Neural cell (in vitro differentiated cells): ENCODE results near the gene ZAP70.

ENCODE experiments used
- EP300 ChIP-seq: fragments of 450-650 bp; conservative IDR thresholded peaks from 2 replicates; pipeline ENCODE4 v1.6.1; 2014; ENCODE audit warnings: antibody characterized with exemption, mild to moderate bottlenecking, moderate library complexity; ENCODE audit not compliant: poor library complexity, severe bottlenecking
- EZH2 ChIP-seq: fragments of 200-600, 300-800 bp; shearing (Covaris generic), sonication (generic); IDR thresholded peaks from 2 replicates; pipeline ENCODE4 v1.6.1; 2014; ENCODE audit warnings: antibody characterized with exemption, low read length, borderline replicate concordance, mild to moderate bottlenecking; ENCODE audit not compliant: insufficient read depth, poor library complexity, severe bottlenecking
- MXI1 ChIP-seq: fragments of 450-650 bp; conservative IDR thresholded peaks from 2 replicates; pipeline ENCODE4 v1.6.1; 2014; ENCODE audit warnings: antibody characterized with exemption, mild to moderate bottlenecking; ENCODE audit not compliant: poor library complexity, severe bottlenecking
- POLR2AphosphoS5 ChIP-seq: IDR thresholded peaks from 2 replicates; pipeline ENCODE4 v1.6.1; 2012
- TAF1 ChIP-seq: IDR thresholded peaks from 2 replicates; pipeline ENCODE4 v1.6.1; 2012; ENCODE audit warnings: low read depth
- TF ChIP-seq, protein P1 (sequence below): fragments of 450-650 bp; IDR thresholded peaks from 2 replicates; pipeline ENCODE4 v1.5.1; 2014; ENCODE audit warnings: antibody characterized with exemption, mild to moderate bottlenecking, moderate library complexity; ENCODE audit not compliant: poor library complexity, severe bottlenecking

DNA sequence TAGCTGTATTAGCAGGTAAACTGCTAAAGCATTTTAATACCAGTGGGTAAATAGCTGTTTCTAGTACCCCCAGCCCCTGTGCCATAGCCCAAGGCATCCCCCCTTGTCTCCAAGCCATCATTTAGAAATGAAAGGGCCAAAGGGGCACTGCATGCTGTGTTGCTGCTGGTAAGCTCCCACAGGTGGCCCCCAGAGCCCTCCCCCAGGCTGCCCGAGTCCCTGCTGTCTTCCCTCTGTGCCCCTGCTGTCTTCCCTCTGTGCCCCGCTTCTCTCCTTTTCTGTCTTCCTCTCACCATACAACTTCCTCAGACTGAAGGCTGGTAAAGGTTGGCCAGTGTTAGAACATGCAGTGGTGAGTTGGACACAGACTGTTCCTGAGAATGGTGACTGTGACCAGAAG lies 42.1 kb downstream of the ZAP70 start:
- TF ChIP-seq, protein P1, sequence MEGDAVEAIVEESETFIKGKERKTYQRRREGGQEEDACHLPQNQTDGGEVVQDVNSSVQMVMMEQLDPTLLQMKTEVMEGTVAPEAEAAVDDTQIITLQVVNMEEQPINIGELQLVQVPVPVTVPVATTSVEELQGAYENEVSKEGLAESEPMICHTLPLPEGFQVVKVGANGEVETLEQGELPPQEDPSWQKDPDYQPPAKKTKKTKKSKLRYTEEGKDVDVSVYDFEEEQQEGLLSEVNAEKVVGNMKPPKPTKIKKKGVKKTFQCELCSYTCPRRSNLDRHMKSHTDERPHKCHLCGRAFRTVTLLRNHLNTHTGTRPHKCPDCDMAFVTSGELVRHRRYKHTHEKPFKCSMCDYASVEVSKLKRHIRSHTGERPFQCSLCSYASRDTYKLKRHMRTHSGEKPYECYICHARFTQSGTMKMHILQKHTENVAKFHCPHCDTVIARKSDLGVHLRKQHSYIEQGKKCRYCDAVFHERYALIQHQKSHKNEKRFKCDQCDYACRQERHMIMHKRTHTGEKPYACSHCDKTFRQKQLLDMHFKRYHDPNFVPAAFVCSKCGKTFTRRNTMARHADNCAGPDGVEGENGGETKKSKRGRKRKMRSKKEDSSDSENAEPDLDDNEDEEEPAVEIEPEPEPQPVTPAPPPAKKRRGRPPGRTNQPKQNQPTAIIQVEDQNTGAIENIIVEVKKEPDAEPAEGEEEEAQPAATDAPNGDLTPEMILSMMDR: no peak
- TF ChIP-seq EP300: no peak
- no peak for TF ChIP-seq POLR2AphosphoS5
- TF ChIP-seq MXI1: no peak
- no peak for TF ChIP-seq EZH2
- TF ChIP-seq TAF1: no peak
